ENCODE results near the gene SCN1B.
"Not testable (repeated sequence)": the region's sequence is repeated elsewhere in the genome, so short reads cannot be mapped to it uniquely, and the experiment has no call there.

SCN1B gene

GRCh38 chr19:34995551-34995950 is 34.7 kb upstream of the SCN1B start:
- TF ChIP-seq FOXA1 (IDR thresholded peaks at IDR 0.05): no peak
- no peak for TF ChIP-seq LEF1 (IDR thresholded peaks at IDR 0.05; ENCODE audit: borderline replicate concordance)
- no peak for TF ChIP-seq TARDBP (IDR thresholded peaks at IDR 0.05)
- TF ChIP-seq HDGF (IDR thresholded peaks at IDR 0.05; ENCODE audit: borderline replicate concordance): no peak
- TF ChIP-seq CTBP1 (IDR thresholded peaks at IDR 0.05; ENCODE audit: borderline replicate concordance): no peak
- ChIA-PET CTCF (no interaction called here), POLR2A (no interaction called here)
- DNase-seq (ENCODE audit: extremely low spot score): no peak

- TF ChIP-seq LEF1 (IDR thresholded peaks at IDR 0.05; ENCODE audit: borderline replicate concordance): no peak
- TF ChIP-seq BHLHE40 (IDR thresholded peaks at IDR 0.05; ENCODE audit: borderline replicate concordance): no peak
- TF ChIP-seq CTBP1 (IDR thresholded peaks at IDR 0.05; ENCODE audit: borderline replicate concordance): no peak
- no peak for TF ChIP-seq ZNF384 (IDR thresholded peaks at IDR 0.05)
- no peak for TF ChIP-seq FOXK2 (IDR thresholded peaks at IDR 0.05)
- TF ChIP-seq TARDBP (IDR thresholded peaks at IDR 0.05): no peak
- TF ChIP-seq FOXM1 (IDR thresholded peaks at IDR 0.05; ENCODE audit: borderline replicate concordance): no peak
- TF ChIP-seq SUZ12 (IDR thresholded peaks at IDR 0.05): no peak
- no peak for TF ChIP-seq HDGF (IDR thresholded peaks at IDR 0.05; ENCODE audit: borderline replicate concordance)
- no peak for TF ChIP-seq SP1 (IDR thresholded peaks at IDR 0.05)
- TF ChIP-seq NFRKB (IDR thresholded peaks at IDR 0.05): no peak
- no peak for TF ChIP-seq ELF4 (IDR thresholded peaks at IDR 0.05)
- TF ChIP-seq PKNOX1 (IDR thresholded peaks at IDR 0.05): no peak
- TF ChIP-seq ARNT (IDR thresholded peaks at IDR 0.05): no peak
- no peak for TF ChIP-seq L3MBTL2 (conservative IDR thresholded peaks at IDR 0.05)
- no peak for TF ChIP-seq FOXA1 (IDR thresholded peaks at IDR 0.05)
- CTCF ChIA-PET: interaction anchor here (0.6 kb wide), 1 partner anchor 11 kb away, joined by 3 read pairs; no protein-coding TSS in a partner anchor
These were observed 33.1 kb upstream of the SCN1B start for GRCh38 chr19:34997071-34997617.

GRCh38 chr19:34998224-34998623 is 32.0 kb upstream of the SCN1B start:
- POLR2A ChIA-PET; CTCF ChIA-PET; DNase-seq (ENCODE audit: extremely low spot score): not testable (repeated sequence)

More at GRCh38 chr19:34997071-34997617, 33.1 kb upstream of the SCN1B start:
- DNase-seq (ENCODE audit: extremely low spot score): no peak
- POLR2A ChIA-PET: no interaction called here

- POLR2A ChIA-PET: interaction anchor here (1.2 to 1.4 kb wide), 2 partner anchors 10 to 22 kb away, joined by 3 to 5 read pairs; no protein-coding TSS in a partner anchor
- CTCF ChIA-PET: interaction anchor here (0.7 kb wide), 1 partner anchor 25 kb away, joined by 5 read pairs; no protein-coding TSS in a partner anchor
- TF ChIP-seq LEF1 (IDR thresholded peaks at IDR 0.05; ENCODE audit: borderline replicate concordance) (no peak), SUZ12 (IDR thresholded peaks at IDR 0.05) (no peak), NFRKB (IDR thresholded peaks at IDR 0.05) (no peak), FOXA1 (IDR thresholded peaks at IDR 0.05) (no peak), FOXK2 (IDR thresholded peaks at IDR 0.05) (no peak), L3MBTL2 (conservative IDR thresholded peaks at IDR 0.05) (no peak), ZNF384 (IDR thresholded peaks at IDR 0.05) (no peak), ARNT (IDR thresholded peaks at IDR 0.05) (no peak), PKNOX1 (IDR thresholded peaks at IDR 0.05) (no peak), CTBP1 (IDR thresholded peaks at IDR 0.05; ENCODE audit: borderline replicate concordance) (no peak), HDGF (IDR thresholded peaks at IDR 0.05; ENCODE audit: borderline replicate concordance) (no peak)
- no peak for DNase-seq (ENCODE audit: extremely low spot score)
These were observed 31.3 kb upstream of the SCN1B start for GRCh38 chr19:34998777-34999497.

GRCh38 chr19:34999498-35000337 is 30.6 kb upstream of the SCN1B start, which contains the start of gene GRAMD1A:
Gene GRAMD1A, plus strand, starts transcription at chr19:35000323. Its CDS starts 156 bp downstream, at chr19:35000479.
- TF ChIP-seq SP1 (IDR thresholded peaks at IDR 0.05) (no peak), ARNT (IDR thresholded peaks at IDR 0.05) (no peak)
- POLR2A ChIA-PET: interaction anchor here (0.9 to 1.4 kb wide), 5 partner anchors 9 to 45 kb away, joined by 3 to 5 read pairs (median 3); no protein-coding TSS in a partner anchor
- CTCF ChIA-PET: interaction anchor here (0.7 kb wide), 1 partner anchor 26 kb away, joined by 5 read pairs; no protein-coding TSS in a partner anchor
- peak; percentile 86 for DNase-seq (ENCODE audit: extremely low spot score)

GRCh38 chr19:35000338-35000646 is 30.0 kb upstream of the SCN1B start:
- TF ChIP-seq BHLHE40 (IDR thresholded peaks at IDR 0.05; ENCODE audit: borderline replicate concordance) (no peak), FOXA1 (IDR thresholded peaks at IDR 0.05) (no peak)
- ChIA-PET POLR2A (interaction anchor here (0.9 to 1.4 kb wide), 6 partner anchors 9 to 73 kb away, joined by 3 to 5 read pairs (median 3); partner anchors contain the start of gene ZNF30), CTCF (no interaction called here)
- DNase-seq (ENCODE audit: extremely low spot score): no peak

Data from HEK293T (cell line).